Measurements from ENCODE around the gene FUT7.

DNA sequence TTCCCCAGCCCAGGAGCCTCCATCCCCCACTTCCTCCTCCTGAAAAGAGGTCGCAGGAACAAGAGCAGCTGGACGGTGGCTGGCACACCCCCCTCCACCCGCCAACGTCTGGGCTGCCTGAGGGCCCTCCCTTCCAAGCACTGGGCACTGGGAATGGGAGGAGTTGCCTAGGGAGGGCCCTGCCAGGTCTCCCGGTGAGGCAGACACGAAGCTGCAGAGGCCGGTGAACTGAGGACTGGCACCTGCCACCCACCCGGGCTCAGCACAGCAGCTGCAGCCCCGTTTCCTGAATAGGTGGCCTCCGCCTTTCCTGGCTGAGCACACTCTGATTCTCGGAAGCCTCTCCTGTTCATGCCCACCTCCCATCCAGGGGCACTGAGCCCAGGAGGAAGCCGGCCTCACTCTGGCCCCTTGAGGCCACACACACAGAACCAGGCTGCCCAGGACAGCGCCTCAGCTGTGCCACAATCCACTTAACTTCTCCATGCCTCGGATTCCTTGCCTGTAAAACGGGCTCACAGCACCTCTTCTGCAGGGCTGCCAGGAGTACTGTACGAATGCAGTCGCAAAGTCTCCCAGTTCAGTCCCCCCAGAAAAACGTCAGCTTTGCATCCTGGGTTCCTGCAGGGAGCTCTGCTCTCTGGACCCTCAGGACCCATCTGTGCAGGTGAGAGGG lies 12.8 kb upstream of the FUT7 start:
- no peak for TF ChIP-seq POLR2A (IDR thresholded peaks at IDR 0.05)
- TF ChIP-seq, protein P1, sequence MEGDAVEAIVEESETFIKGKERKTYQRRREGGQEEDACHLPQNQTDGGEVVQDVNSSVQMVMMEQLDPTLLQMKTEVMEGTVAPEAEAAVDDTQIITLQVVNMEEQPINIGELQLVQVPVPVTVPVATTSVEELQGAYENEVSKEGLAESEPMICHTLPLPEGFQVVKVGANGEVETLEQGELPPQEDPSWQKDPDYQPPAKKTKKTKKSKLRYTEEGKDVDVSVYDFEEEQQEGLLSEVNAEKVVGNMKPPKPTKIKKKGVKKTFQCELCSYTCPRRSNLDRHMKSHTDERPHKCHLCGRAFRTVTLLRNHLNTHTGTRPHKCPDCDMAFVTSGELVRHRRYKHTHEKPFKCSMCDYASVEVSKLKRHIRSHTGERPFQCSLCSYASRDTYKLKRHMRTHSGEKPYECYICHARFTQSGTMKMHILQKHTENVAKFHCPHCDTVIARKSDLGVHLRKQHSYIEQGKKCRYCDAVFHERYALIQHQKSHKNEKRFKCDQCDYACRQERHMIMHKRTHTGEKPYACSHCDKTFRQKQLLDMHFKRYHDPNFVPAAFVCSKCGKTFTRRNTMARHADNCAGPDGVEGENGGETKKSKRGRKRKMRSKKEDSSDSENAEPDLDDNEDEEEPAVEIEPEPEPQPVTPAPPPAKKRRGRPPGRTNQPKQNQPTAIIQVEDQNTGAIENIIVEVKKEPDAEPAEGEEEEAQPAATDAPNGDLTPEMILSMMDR (IDR thresholded peaks at IDR 0.05): no peak

All from lower leg skin (tissue), 3 donors.